Measurements from ENCODE around the gene DDX23. TPM values are rescaled to one million over a fixed set of nuclear protein-coding genes. Genes with fewer than 3 reads are reported as not detected.

The DDX23 gene
- total RNA-seq, 2 experiments from 2014 or later: 117 to 127 TPM

GRCh38 chr12:48828841-48829575 is 23.0 kb downstream of the DDX23 start:
- POLR2A ChIA-PET: interaction anchor here (0.7 to 2.9 kb wide), 3 partner anchors 10 to 37 kb away, joined by 3 to 8 read pairs (median 3); partner anchors contain the start of genes CACNB3, DDX23 and RND1
- Mint-ChIP-seq H3K36me3 (ENCODE audit: low read depth) (peaks cover 50% of the 10 kb centered on the region), H3K27ac (no peak overlapping the region), H3K9me3 (no peaks in the 10 kb centered on the region), H3K4me1 (peaks cover 13% of the 10 kb centered on the region), H3K27me3 (no peaks in the 10 kb centered on the region), H3K4me3 (no peak overlapping the region)
- CTCF ChIA-PET: no interaction called here
- no peak for DNase-seq

- Mint-ChIP-seq H3K9me3 (no peaks in the 10 kb centered on the region), H3K27ac (no peak overlapping the region), H3K27me3 (no peaks in the 10 kb centered on the region), H3K36me3 (ENCODE audit: low read depth) (peaks cover 46% of the 10 kb centered on the region), H3K4me1 (peaks cover 20% of the 10 kb centered on the region), H3K4me3 (no peak overlapping the region)
- POLR2A ChIA-PET: interaction anchor here (5.2 kb wide), 1 partner anchor 13 kb away, joined by 24 read pairs; no protein-coding TSS in a partner anchor
- no peak for DNase-seq
- CTCF ChIA-PET: interaction anchor here (1.3 to 5.8 kb wide), 2 partner anchors 13 to 25 kb away, joined by 3 to 33 read pairs; no protein-coding TSS in a partner anchor
These were observed 23.7 kb downstream of the DDX23 start for GRCh38 chr12:48828293-48828692.

- ChIA-PET CTCF (interaction anchor here (1.3 to 5.8 kb wide), 2 partner anchors 12 to 26 kb away, joined by 3 to 33 read pairs; no protein-coding TSS in a partner anchor), POLR2A (interaction anchor here (1.4 to 5.2 kb wide), 2 partner anchors 12 to 24 kb away, joined by 5 to 24 read pairs; partner anchors contain the start of gene DDX23)
- no peak for DNase-seq
- Mint-ChIP-seq H3K9me3 (no peaks in the 10 kb centered on the region), H3K4me1 (peaks cover 21% of the 10 kb centered on the region), H3K27ac (no peak overlapping the region), H3K27me3 (no peaks in the 10 kb centered on the region), H3K4me3 (no peak overlapping the region), H3K36me3 (ENCODE audit: low read depth) (peaks cover 44% of the 10 kb centered on the region)
These were observed 24.4 kb downstream of the DDX23 start for GRCh38 chr12:48827513-48828096.

GRCh38 chr12:48827026-48827425 is 24.9 kb downstream of the DDX23 start:
- no peak overlapping the region for H3K27ac Mint-ChIP-seq
- DNase-seq: no peak
- peaks cover 38% of the 10 kb centered on the region for H3K36me3 Mint-ChIP-seq (ENCODE audit: low read depth)
- no peaks in the 10 kb centered on the region for H3K27me3 Mint-ChIP-seq
- H3K4me1 Mint-ChIP-seq: peaks cover 21% of the 10 kb centered on the region
- H3K4me3 Mint-ChIP-seq: no peak overlapping the region
- ChIA-PET POLR2A (interaction anchor here (1.4 to 5.2 kb wide), 2 partner anchors 11 to 25 kb away, joined by 5 to 24 read pairs; partner anchors contain the start of gene DDX23), CTCF (interaction anchor here (5.8 kb wide), 1 partner anchor 12 kb away, joined by 33 read pairs; no protein-coding TSS in a partner anchor)
- no peaks in the 10 kb centered on the region for H3K9me3 Mint-ChIP-seq

GRCh38 chr12:48826209-48826855 is 25.6 kb downstream of the DDX23 start:
- CTCF ChIA-PET: interaction anchor here (5.8 kb wide), 1 partner anchor 11 kb away, joined by 33 read pairs; no protein-coding TSS in a partner anchor
- POLR2A ChIA-PET: interaction anchor here (1.4 to 5.2 kb wide), 2 partner anchors 11 to 26 kb away, joined by 5 to 24 read pairs; partner anchors contain the start of gene DDX23
- Mint-ChIP-seq H3K9me3 (no peaks in the 10 kb centered on the region), H3K4me3 (no peak overlapping the region), H3K27ac (no peak overlapping the region), H3K27me3 (no peaks in the 10 kb centered on the region), H3K4me1 (peaks cover 21% of the 10 kb centered on the region), H3K36me3 (ENCODE audit: low read depth) (peaks cover 32% of the 10 kb centered on the region)
- no peak for DNase-seq

GRCh38 chr12:48824905-48825304 is 27.1 kb downstream of the DDX23 start:
- DNase-seq: no peak
- CTCF ChIA-PET: interaction anchor here (5.8 kb wide), 1 partner anchor 10 kb away, joined by 33 read pairs; no protein-coding TSS in a partner anchor
- H3K9me3 Mint-ChIP-seq: no peaks in the 10 kb centered on the region
- peaks cover 21% of the 10 kb centered on the region for H3K4me1 Mint-ChIP-seq
- peaks cover 19% of the 10 kb centered on the region for H3K36me3 Mint-ChIP-seq (ENCODE audit: low read depth)
- POLR2A ChIA-PET: interaction anchor here (5.2 kb wide), 1 partner anchor 9 kb away, joined by 24 read pairs; no protein-coding TSS in a partner anchor
- no peak overlapping the region for H3K27ac Mint-ChIP-seq
- H3K4me3 Mint-ChIP-seq: no peak overlapping the region
- peaks cover 3% of the 10 kb centered on the region for H3K27me3 Mint-ChIP-seq

GRCh38 chr12:48824112-48824511 is 27.9 kb downstream of the DDX23 start:
- Mint-ChIP-seq H3K27ac (peak overlapping the region; percentile 8), H3K9me3 (no peaks in the 10 kb centered on the region), H3K4me3 (no peak overlapping the region), H3K27me3 (peaks cover 5% of the 10 kb centered on the region), H3K36me3 (ENCODE audit: low read depth) (peaks cover 12% of the 10 kb centered on the region), H3K4me1 (peaks cover 23% of the 10 kb centered on the region)
- ChIA-PET CTCF (interaction anchor here (1.4 to 5.8 kb wide), 2 partner anchors 9 to 32 kb away, joined by 3 to 33 read pairs; no protein-coding TSS in a partner anchor), POLR2A (interaction anchor here (5.2 kb wide), 1 partner anchor 8 kb away, joined by 24 read pairs; no protein-coding TSS in a partner anchor)
- peak; percentile 62 for DNase-seq

- no peak overlapping the region for H3K27ac Mint-ChIP-seq
- peaks cover 4% of the 10 kb centered on the region for H3K36me3 Mint-ChIP-seq (ENCODE audit: low read depth)
- no peaks in the 10 kb centered on the region for H3K9me3 Mint-ChIP-seq
- H3K27me3 Mint-ChIP-seq: peaks cover 5% of the 10 kb centered on the region
- CTCF ChIA-PET: interaction anchor here (0.6 to 5.8 kb wide), 4 partner anchors 8 to 31 kb away, joined by 3 to 33 read pairs (median 4); no protein-coding TSS in a partner anchor
- H3K4me1 Mint-ChIP-seq: peaks cover 27% of the 10 kb centered on the region
- DNase-seq: no peak
- no peak overlapping the region for H3K4me3 Mint-ChIP-seq
- POLR2A ChIA-PET: interaction anchor here (5.2 kb wide), 1 partner anchor 8 kb away, joined by 24 read pairs; no protein-coding TSS in a partner anchor
These were observed 28.7 kb downstream of the DDX23 start for GRCh38 chr12:48823281-48823680.

- Mint-ChIP-seq H3K4me1 (peaks cover 31% of the 10 kb centered on the region), H3K27ac (no peak overlapping the region), H3K27me3 (peaks cover 6% of the 10 kb centered on the region), H3K4me3 (no peak overlapping the region), H3K36me3 (ENCODE audit: low read depth) (peaks cover 3% of the 10 kb centered on the region), H3K9me3 (no peaks in the 10 kb centered on the region)
- ChIA-PET POLR2A (interaction anchor here (0.5 kb wide), 1 partner anchor 106 kb away, joined by 3 read pairs; the partner anchor contains the start of gene CCNT1), CTCF (interaction anchor here (1.4 to 5.8 kb wide), 3 partner anchors 7 to 30 kb away, joined by 3 to 33 read pairs (median 5); no protein-coding TSS in a partner anchor)
- DNase-seq: no peak
These were observed 29.3 kb downstream of the DDX23 start for GRCh38 chr12:48822711-48823110.

- no peak overlapping the region for H3K27ac Mint-ChIP-seq
- ChIA-PET CTCF (interaction anchor here (1.8 kb wide), 1 partner anchor 27 kb away, joined by 5 read pairs; no protein-coding TSS in a partner anchor), POLR2A (no interaction called here)
These were observed 29.8 kb downstream of the DDX23 start for GRCh38 chr12:48822139-48822538.

GRCh38 chr12:48819986-48820725 is 31.8 kb downstream of the DDX23 start:
- ChIA-PET POLR2A (interaction anchor here (1.2 to 2.2 kb wide), 2 partner anchors 10 to 32 kb away, joined by 6 to 8 read pairs; partner anchors contain the start of gene DDX23), CTCF (interaction anchor here (0.5 to 1.9 kb wide), 7 partner anchors 20 to 157 kb away, joined by 3 to 5 read pairs (median 4); partner anchors contain the start of gene DDX23)
- H3K27me3 Mint-ChIP-seq: peaks cover 22% of the 10 kb centered on the region
- no peaks in the 10 kb centered on the region for H3K9me3 Mint-ChIP-seq
- no peak overlapping the region for H3K4me3 Mint-ChIP-seq
- DNase-seq: no peak
- no peaks in the 10 kb centered on the region for H3K36me3 Mint-ChIP-seq (ENCODE audit: low read depth)
- H3K4me1 Mint-ChIP-seq: peaks cover 48% of the 10 kb centered on the region
- no peak overlapping the region for H3K27ac Mint-ChIP-seq

More at GRCh38 chr12:48822139-48822538, 29.8 kb downstream of the DDX23 start:
- no peak overlapping the region for H3K4me3 Mint-ChIP-seq
- H3K27me3 Mint-ChIP-seq: peaks cover 12% of the 10 kb centered on the region
- DNase-seq: no peak
- H3K4me1 Mint-ChIP-seq: peaks cover 37% of the 10 kb centered on the region
- H3K36me3 Mint-ChIP-seq (ENCODE audit: low read depth): peaks cover 3% of the 10 kb centered on the region
- no peaks in the 10 kb centered on the region for H3K9me3 Mint-ChIP-seq

Data from activated CD4-positive, alpha-beta memory T cell treated with anti-CD3 and anti-CD28 coated beads, Interleukin-2, amount 10 ng/mL, durations not matched to agents 7 days and 5 days (primary cell).